B cell (primary cell): ENCODE data around the gene ZNF469. TPM values are rescaled to one million over a fixed set of nuclear protein-coding genes. Genes with fewer than 3 reads are reported as not detected.

Experiments used
- ATAC-seq: fragments of 200-7000 bp; cut with Tn5 transposase; one replicate; pipeline ENCODE4 v1.10.0; 2021; ENCODE audit warnings: low read depth, mild to moderate bottlenecking, moderate number of reproducible peaks, moderate library complexity
- CTCF ChIA-PET: fragments of 350-600 bp; sonication (Branson Sonifier 250); formaldehyde crosslinking; loops from one replicate; lab custom pipeline; 2021; ENCODE audit warnings: antibody characterized with exemption, inconsistent platforms; lab: Charles Lee
- POLR2A ChIA-PET: fragments of 350-600 bp; sonication (Branson Sonifier 250); formaldehyde crosslinking; loops from one replicate; lab custom pipeline; 2021; ENCODE audit warnings: antibody characterized with exemption; lab: Charles Lee
- DNase-seq: peaks from one replicate; pipeline ENCODE4 v3.0.0; 2013
- H2AFZ ChIP-seq: 2 replicates; pipeline ENCODE4 v1.6.1; 2012; ENCODE audit warnings: mild to moderate bottlenecking, low read depth, low read length; ENCODE audit not compliant: insufficient read depth, poor library complexity, severe bottlenecking
- H3K27ac ChIP-seq, 2 donors: 1 replicate in 1 of 2; 2 replicates in 1 of 2; pipeline ENCODE4 v1.5.1; 2012 to 2013; ENCODE audit warnings: low read length in 2 of 2, mild to moderate bottlenecking in 2 of 2, moderate library complexity in 1 of 2
- H3K27me3 ChIP-seq, 4 experiments: fragments of 200-600 bp in 1 of 4; sonication (generic) in 1 of 4; replicated peaks in 1 of 4; 1 replicate in 2 of 4; 2 replicates in 2 of 4; pipeline versions ENCODE4 v1.6.1 to v1.7.0; 2013 to 2016; ENCODE audit warnings: low read length in 3 of 4, mild to moderate bottlenecking in 2 of 4, mixed read lengths in 1 of 4, moderate library complexity in 1 of 4; ENCODE audit not compliant: insufficient read depth in 4 of 4, control insufficient read depth in 3 of 4; ENCODE audit errors: control extremely low read depth in 1 of 4
- H3K36me3 ChIP-seq, 2 experiments: replicated peaks in 1 of 2; 1 replicate in 1 of 2; 2 replicates in 1 of 2; pipeline versions ENCODE4 v1.6.1 to v1.7.1; 2013; ENCODE audit warnings: low read length in 1 of 2; ENCODE audit not compliant: insufficient read depth in 2 of 2, control insufficient read depth in 1 of 2; ENCODE audit errors: control extremely low read depth in 1 of 2, extremely low read depth in 1 of 2
- H3K4me1 ChIP-seq, 2 donors: fragments of 200-600 bp in 1 of 2; sonication (generic) in 1 of 2; 1 replicate in 1 of 2; 2 replicates in 1 of 2; pipeline versions ENCODE4 v1.5.1 to v1.6.1; 2013 to 2017; ENCODE audit warnings: low read length in 2 of 2; ENCODE audit not compliant: control insufficient read depth in 2 of 2, insufficient read depth in 2 of 2
- H3K4me2 ChIP-seq: replicated peaks from 2 replicates; pipeline ENCODE3; 2012; ENCODE audit warnings: mild to moderate bottlenecking, low read depth, low read length; ENCODE audit not compliant: poor library complexity, severe bottlenecking
- H3K4me3 ChIP-seq, 5 experiments: fragments of 200-600 bp in 1 of 5; sonication (generic) in 1 of 5; 1 replicate in 3 of 5; 2 replicates in 2 of 5; pipeline versions ENCODE4 v1.5.1 to v1.7.0; 2011 to 2016; ENCODE audit warnings: low read length in 4 of 5, mild to moderate bottlenecking in 4 of 5, low read depth in 2 of 5, control low read depth in 1 of 5, moderate library complexity in 1 of 5; ENCODE audit not compliant: insufficient read depth in 1 of 5; ENCODE audit errors: control extremely low read depth in 1 of 5, extremely low read depth in 1 of 5
- H3K79me2 ChIP-seq: fragments of 200-600 bp; sonication (generic); one replicate; pipeline ENCODE4 v1.6.0; 2016; ENCODE audit warnings: low read length; ENCODE audit not compliant: control insufficient read depth, insufficient read depth
- H3K9ac ChIP-seq: fragments of 200-600 bp; sonication (generic); 2 replicates; pipeline ENCODE4 v1.6.1; 2017; ENCODE audit warnings: mild to moderate bottlenecking, low read length, moderate library complexity
- H3K9me3 ChIP-seq, 3 donors: one replicate each; pipeline versions ENCODE4 v1.6.1 to v1.7.1; 2013; ENCODE audit warnings: low read length in 2 of 3; ENCODE audit not compliant: control insufficient read depth in 2 of 3, insufficient read depth in 1 of 3; ENCODE audit errors: control extremely low read depth in 1 of 3
- H4K20me1 ChIP-seq: 2 replicates; pipeline ENCODE4 v1.6.0; 2012; ENCODE audit warnings: mild to moderate bottlenecking, low read length; ENCODE audit not compliant: insufficient read depth, control insufficient read depth, poor library complexity, severe bottlenecking
- H3K27ac Mint-ChIP-seq: one replicate; pipeline ENCODE4 v1.8.0; 2021; ENCODE audit warnings: mixed read lengths
- H3K27me3 Mint-ChIP-seq: one replicate; pipeline ENCODE4 v1.8.0; 2021; ENCODE audit warnings: mixed read lengths
- H3K4me1 Mint-ChIP-seq: one replicate; pipeline ENCODE4 v1.8.0; 2021; ENCODE audit warnings: mixed read lengths
- H3K4me3 Mint-ChIP-seq: one replicate; pipeline ENCODE4 v1.8.0; 2021; ENCODE audit warnings: mixed read lengths
- H3K9me3 Mint-ChIP-seq: one replicate; pipeline ENCODE4 v1.8.0; 2022; ENCODE audit warnings: mixed read lengths; ENCODE audit not compliant: insufficient read depth
- CTCF ChIP-seq: fragments of 200-600 bp; IDR thresholded peaks from one replicate; pipeline ENCODE4 v1.8.0; 2022; ENCODE audit warnings: antibody characterized with exemption, mild to moderate bottlenecking
- EZH2 ChIP-seq: IDR thresholded peaks from 2 replicates; pipeline ENCODE4 v1.6.1; 2012; ENCODE audit warnings: borderline replicate concordance, low read depth, mild to moderate bottlenecking, moderate library complexity, low read length; ENCODE audit not compliant: insufficient read depth, poor library complexity, severe bottlenecking
- WGBS: methylation state at CpG from one replicate; pipeline ENCODE4 v1.1.5; 2013; ENCODE audit warnings: missing lambda C conversion rate; ENCODE audit not compliant: insufficient coverage; 5-methylcytosine and 5-hydroxymethylcytosine counted together
- intact Hi-C: fragments of 100-400 bp; cut with micrococcal nuclease; formaldehyde crosslinking; loops from one replicate; pipeline ENCODE4 v1.10.0; 2022
- polyA plus RNA-seq: library from polyadenylated mRNA; depleted of rRNA; stranded (reverse); fragments of >200 nt; gene quantifications from 2 replicates; pipeline ENCODE4 v1.2.3, GENCODE V29; 2012
- total RNA-seq, 2 donors: library from RNA; stranded (reverse); fragments of 120-200 nt in 1 of 2; gene quantifications; 1 replicate in 1 of 2; 2 replicates in 1 of 2; pipeline versions ENCODE4 v1.2.3 to v1.2.4, GENCODE V29; 2013 to 2022

The ZNF469 gene
- total and polyA plus RNA-seq, 2 donors (not counting 1 experiment from before 2014, with no cell fraction given): 0.25 to 5.9 TPM

GRCh38 chr16:88374736-88375135 is 8.0 kb upstream of the ZNF469 start:
- Histone ChIP-seq H3K4me3 (no peak overlapping the region), H4K20me1 (no peaks in the 10 kb centered on the region), H3K9me3 (peaks cover 0 to 19% (median 0%) of the 10 kb centered on the region in 3 donors), H3K27ac (no peak overlapping the region), H3K4me1 (no peaks in the 10 kb centered on the region), H2AFZ (no peak overlapping the region), H3K27me3 (peaks cover 0 to 10% (median 1%) of the 10 kb centered on the region in 4 experiments), H3K79me2 (no peaks in the 10 kb centered on the region), H3K9ac (no peak overlapping the region), H3K36me3 (no peaks in the 10 kb centered on the region), H3K4me2 (no peak overlapping the region)
- no peaks in the 10 kb centered on the region for H3K9me3 Mint-ChIP-seq
- WGBS: 93% methylated on average over 22 of the region's 22 CpGs
- H3K4me1 Mint-ChIP-seq: no peaks in the 10 kb centered on the region
- ATAC-seq (no peak), DNase-seq (no peak)
- H3K4me3 Mint-ChIP-seq: no peak overlapping the region
- peaks cover 10% of the 10 kb centered on the region for H3K27me3 Mint-ChIP-seq
- no peak overlapping the region for H3K27ac Mint-ChIP-seq
- intact Hi-C loops: no loop called here
- POLR2A ChIA-PET: no interaction called here
- CTCF ChIA-PET: no interaction called here
- TF ChIP-seq CTCF (no peak), EZH2 (no peak)

GRCh38 chr16:88375236-88375975 is 7.4 kb upstream of the ZNF469 start:
- no peaks in the 10 kb centered on the region for H3K4me1 ChIP-seq
- H3K79me2 ChIP-seq: no peaks in the 10 kb centered on the region
- Mint-ChIP-seq H3K27ac (no peak overlapping the region), H3K4me1 (no peaks in the 10 kb centered on the region), H3K9me3 (no peaks in the 10 kb centered on the region), H3K27me3 (peaks cover 10% of the 10 kb centered on the region), H3K4me3 (no peak overlapping the region)
- WGBS: 82% methylated on average over 24 of the region's 24 CpGs
- peaks cover 0 to 10% (median 1%) of the 10 kb centered on the region in 4 experiments for H3K27me3 ChIP-seq
- TF ChIP-seq EZH2 (no peak), CTCF (no peak)
- no peak overlapping the region for H3K27ac ChIP-seq
- DNase-seq (no peak), ATAC-seq (no peak)
- no peak overlapping the region for H2AFZ ChIP-seq
- no peak overlapping the region for H3K4me3 ChIP-seq
- ChIA-PET CTCF (no interaction called here), POLR2A (no interaction called here)
- H3K4me2 ChIP-seq: no peak overlapping the region
- no peak overlapping the region for H3K9ac ChIP-seq
- peaks cover 0 to 17% (median 0%) of the 10 kb centered on the region in 3 donors for H3K9me3 ChIP-seq
- H4K20me1 ChIP-seq: no peaks in the 10 kb centered on the region
- no peaks in the 10 kb centered on the region for H3K36me3 ChIP-seq
- intact Hi-C loops: no loop called here
